Measurements from ENCODE around the gene SNX15.
A peak's percentile ranks its signal among the peaks of the same experiment; 100 is the strongest.

SNX15 gene

DNA sequence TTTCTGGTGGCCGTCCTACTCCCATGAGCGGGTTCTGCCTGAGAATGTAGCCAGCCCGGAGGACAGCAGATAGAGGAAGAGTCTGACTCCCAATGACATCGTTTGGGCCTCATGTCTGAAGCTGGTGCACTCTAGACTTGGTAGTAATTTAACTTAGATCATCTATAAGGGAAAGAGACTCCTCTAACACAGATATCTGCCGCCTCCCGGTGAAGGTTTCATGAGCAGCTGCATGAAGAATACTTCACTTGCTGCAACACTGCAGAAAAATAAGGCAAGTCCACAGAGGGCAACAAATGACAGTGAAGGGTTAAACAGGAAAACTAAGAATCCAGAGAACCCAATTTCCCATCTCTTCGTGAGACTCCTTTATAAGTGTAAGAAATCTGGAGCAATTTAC lies 19.2 kb upstream of the SNX15 start:
- TF ChIP-seq POLR2A (IDR thresholded peaks at IDR 0.05; ENCODE audit: low read length) (no peak), GATA1 (IDR thresholded peaks at IDR 0.05; ENCODE audit: low read depth, low read length) (no peak)
- DNase-seq: no peak

DNA sequence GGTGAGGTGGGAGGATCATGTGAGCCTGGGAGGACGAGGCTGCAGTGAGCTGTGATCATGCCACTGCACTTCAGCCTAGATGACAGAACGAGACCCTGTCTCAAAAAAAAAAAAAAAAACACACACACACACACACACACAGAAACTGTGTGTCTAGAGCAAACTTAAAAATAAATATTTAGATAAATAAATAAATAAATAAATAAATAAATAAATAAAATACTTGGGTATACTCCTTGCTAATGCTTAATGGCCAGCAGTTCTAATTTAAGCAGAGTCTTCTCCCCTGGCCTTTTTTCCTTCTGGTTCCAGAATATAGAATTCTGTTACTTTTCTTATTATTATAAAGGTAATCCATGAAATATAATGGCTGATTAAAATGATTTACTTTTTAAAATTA lies 18.4 kb upstream of the SNX15 start:
- no peak for DNase-seq

DNA sequence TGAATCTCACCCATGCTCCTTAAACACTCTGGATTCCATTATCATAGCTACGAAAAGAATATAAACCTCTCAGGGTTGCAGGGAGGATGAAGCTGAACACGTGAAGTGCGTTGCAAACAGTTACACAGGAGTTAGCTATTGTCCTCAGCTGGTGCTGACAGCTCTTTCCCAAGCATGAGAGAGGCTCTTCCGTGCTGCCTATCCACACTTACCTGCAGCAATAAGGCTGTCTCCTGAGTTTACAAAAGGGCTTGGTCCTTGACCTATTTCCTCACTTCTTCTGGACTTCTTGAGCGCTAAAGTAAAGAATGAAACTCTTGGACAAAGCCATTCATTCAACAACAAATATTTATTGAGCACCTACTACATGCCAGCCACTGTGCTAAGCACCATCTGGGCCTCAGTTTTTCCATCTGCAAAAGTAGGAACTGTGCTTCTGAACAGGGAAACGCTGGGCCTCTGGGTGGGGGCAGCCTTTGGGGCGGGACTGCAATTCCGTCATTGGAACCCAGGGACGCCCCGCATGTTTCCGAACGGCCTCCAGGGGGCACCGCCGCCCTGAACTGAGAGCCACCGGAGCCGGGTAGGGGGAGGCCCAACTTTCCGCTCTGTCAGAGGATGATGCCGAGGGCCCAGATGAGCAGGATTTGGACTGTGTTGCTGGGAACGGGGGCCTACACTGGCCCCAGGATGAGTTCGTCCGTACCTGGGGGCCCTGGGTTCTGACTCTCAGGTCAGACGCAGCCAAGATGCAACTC lies 13.9 kb upstream of the SNX15 start:
- DNase-seq: peak; percentile 93 to 96
- no peak for TF ChIP-seq GATA1 (IDR thresholded peaks at IDR 0.05; ENCODE audit: low read depth, low read length)
- TF ChIP-seq POLR2A (IDR thresholded peaks at IDR 0.05; ENCODE audit: low read length): peak; percentile 74

More for the DNA sequence above, 18.4 kb upstream of the SNX15 start:
- TF ChIP-seq POLR2A (IDR thresholded peaks at IDR 0.05; ENCODE audit: low read length) (no peak), GATA1 (IDR thresholded peaks at IDR 0.05; ENCODE audit: low read depth, low read length) (no peak)

DNA sequence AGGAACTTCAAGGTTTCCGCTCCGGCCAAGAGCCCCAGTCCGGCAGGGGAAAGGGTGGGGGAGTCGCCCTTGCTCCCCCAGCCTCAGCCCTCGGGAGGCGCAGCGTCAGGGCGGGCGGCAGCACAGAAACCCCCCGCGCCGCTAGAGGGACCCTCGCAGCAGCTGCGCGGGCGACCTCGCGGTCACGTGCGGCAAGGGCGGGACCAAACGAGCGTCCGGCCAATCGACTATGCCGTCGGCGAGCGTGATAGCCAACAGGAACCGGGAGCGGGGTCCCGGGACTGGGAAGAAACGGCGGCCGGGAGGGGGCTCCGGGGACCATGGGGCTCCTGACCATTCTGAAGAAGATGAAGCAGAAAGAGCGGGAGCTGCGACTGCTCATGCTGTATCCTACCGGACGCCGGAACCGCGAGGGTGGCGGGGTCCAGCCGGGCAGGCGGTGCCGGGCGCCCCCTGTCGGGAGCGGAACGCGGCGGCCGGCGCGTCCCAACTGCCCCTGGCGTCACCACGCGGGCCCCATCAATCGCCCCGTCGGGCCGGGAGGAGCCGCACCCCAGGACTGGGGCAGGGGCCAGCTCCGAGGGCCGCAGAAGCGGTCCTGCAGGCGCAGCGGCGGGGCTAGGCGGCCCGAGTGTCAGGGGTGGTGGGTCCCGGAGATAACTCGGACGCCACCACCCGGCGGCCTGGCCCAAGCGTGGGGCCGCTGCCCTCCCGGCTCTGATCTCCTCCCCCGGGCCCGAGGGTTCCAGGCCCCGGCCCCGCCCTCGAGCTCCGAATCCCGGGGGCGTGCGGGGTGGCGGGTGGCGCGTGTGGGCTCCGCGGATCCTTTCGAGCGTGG lies 13.1 kb upstream of the SNX15 start, which contains the start of gene ARL2:
ARL2 (plus strand) TSS at position 273 of the 838 bp plus-strand sequence; CDS start at position 321, 48 bp downstream.
- peak; percentile 93 to 95 for DNase-seq
- no peak for TF ChIP-seq GATA1 (IDR thresholded peaks at IDR 0.05; ENCODE audit: low read depth, low read length)
- peak; percentile 59 for TF ChIP-seq POLR2A (IDR thresholded peaks at IDR 0.05; ENCODE audit: low read length)

DNA sequence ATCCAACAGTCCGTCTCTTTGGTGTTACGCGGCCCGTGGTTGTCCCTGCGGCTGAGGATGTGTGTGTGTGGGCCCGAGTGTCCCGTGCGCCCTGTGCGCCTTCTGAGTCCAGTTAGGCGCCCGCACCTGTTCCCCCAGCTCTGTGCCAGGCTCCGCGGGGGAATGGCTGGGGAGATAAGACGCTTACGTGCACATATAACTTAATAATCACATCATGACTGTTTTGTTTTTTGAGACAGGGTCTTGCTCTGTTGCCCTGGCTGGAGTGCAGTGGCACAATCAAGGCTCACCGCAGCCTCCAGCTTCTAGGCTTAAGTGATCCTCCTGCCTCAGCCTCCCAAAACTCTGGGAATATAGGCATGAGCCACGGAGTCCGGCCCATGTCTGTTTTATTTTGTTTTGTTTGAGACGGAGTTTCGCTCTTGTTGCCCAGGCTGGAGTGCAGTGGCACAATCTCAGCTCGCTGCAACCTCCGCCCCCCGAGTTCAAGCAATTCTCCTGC lies 12.5 kb upstream of the SNX15 start:
- DNase-seq: peak; percentile 77 to 82
- no peak for TF ChIP-seq GATA1 (IDR thresholded peaks at IDR 0.05; ENCODE audit: low read depth, low read length)
- TF ChIP-seq POLR2A (IDR thresholded peaks at IDR 0.05; ENCODE audit: low read length): no peak

DNA sequence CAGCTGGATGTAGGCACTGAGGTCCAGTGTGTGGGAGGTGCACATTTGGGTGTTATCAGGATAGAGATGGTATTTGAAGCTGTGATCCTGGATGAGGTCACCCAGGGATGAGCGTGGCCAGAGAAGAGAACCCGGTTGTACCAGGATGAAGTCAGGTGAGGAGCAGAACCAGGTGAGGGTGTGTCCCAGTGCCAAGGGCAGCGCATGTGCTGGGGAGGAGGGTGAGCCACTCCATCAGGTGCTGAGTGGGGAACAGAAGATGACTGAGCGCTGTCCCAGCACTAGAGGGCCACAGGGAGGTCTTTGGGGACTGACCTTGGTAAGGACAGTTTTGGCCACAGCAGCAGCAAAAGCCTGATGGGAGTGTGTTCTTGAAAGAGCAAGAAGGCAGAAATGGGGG lies 10.5 kb upstream of the SNX15 start:
- TF ChIP-seq POLR2A (IDR thresholded peaks at IDR 0.05; ENCODE audit: low read length) (no peak), GATA1 (IDR thresholded peaks at IDR 0.05; ENCODE audit: low read depth, low read length) (no peak)
- no peak for DNase-seq

DNA sequence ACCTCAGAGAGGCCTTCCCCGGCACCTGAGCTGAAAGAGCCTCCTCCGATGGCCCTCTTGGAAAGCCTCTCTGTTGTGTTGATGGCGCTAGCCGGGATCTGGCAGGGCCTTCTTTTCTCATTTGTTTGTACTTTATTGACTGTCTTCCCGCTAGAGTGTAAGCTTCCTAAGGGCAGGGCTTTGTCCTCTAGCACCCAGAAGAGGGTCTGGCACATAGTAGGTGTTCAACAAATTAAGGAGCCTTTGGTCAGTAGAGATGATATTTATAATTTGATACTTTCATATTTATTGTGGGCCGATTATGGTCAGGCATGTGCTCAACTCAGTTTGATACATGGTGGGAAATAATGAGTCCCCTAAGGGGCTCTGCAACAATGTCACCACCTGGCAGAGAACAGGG lies 9.3 kb upstream of the SNX15 start:
- DNase-seq: no peak
- no peak for TF ChIP-seq POLR2A (IDR thresholded peaks at IDR 0.05; ENCODE audit: low read length)
- TF ChIP-seq GATA1 (IDR thresholded peaks at IDR 0.05; ENCODE audit: low read depth, low read length): no peak

DNA sequence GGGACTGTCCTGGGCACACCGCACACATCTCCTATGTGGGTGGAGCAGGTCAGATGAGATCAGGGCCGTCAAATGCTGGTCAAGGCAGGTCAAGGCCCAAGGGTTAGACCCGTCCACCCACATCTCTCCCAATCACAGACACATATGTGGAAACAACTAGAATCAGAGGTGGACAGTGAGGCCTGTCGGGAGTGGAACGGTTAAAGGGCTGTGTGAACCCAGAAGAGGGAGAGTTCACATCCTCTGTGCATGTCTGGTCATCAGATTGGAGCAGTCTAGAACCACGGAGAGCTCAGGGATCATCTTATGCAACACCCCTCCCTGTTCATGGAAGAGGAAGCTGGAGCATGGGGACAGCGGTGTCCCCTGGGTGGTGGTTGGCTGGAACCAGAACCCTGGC lies 7.4 kb upstream of the SNX15 start:
- DNase-seq: no peak
- TF ChIP-seq GATA1 (IDR thresholded peaks at IDR 0.05; ENCODE audit: low read depth, low read length) (no peak), POLR2A (IDR thresholded peaks at IDR 0.05; ENCODE audit: low read length) (no peak)

DNA sequence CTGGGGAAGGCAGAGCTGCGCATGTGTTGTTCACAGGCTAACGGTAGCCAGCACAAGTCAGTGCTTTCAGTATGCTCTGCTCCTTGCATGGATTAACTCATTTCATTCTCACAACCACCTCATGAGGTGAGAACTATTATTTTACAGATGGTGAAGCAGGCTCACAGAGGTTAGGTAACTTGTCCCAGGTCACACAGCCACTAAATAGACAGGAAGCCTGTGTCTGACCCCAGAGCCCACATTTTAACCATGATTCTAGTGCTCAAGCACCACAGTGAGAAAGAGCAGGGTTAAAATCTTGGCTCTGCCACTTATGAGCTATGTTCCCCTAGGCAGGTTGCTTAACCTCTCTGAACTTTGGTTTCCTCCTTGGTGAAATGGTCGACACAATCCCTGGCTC lies 6.2 kb upstream of the SNX15 start:
- DNase-seq: no peak
- TF ChIP-seq POLR2A (IDR thresholded peaks at IDR 0.05; ENCODE audit: low read length) (no peak), GATA1 (IDR thresholded peaks at IDR 0.05; ENCODE audit: low read depth, low read length) (no peak)

DNA sequence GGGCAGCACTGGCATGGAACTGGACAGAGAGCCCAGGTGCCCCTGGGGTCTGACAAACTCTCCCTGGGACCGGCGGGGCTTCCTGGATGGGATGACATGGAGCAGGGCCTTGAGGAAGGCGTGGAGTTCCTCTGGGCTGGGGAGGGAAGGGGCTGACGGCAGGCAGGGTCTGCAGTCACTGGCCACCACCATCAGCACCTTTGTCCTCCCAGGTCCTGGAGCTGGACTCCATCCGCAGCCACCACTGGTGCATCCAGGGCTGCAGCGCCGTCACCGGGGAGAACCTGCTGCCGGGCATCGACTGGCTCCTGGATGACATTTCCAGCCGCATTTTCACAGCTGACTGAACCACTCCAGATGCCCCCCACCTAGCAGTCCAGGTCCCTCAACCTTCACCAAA lies 5.7 kb upstream of the SNX15 start:
- TF ChIP-seq GATA1 (IDR thresholded peaks at IDR 0.05; ENCODE audit: low read depth, low read length) (no peak), POLR2A (IDR thresholded peaks at IDR 0.05; ENCODE audit: low read length) (no peak)
- DNase-seq: no peak

DNA sequence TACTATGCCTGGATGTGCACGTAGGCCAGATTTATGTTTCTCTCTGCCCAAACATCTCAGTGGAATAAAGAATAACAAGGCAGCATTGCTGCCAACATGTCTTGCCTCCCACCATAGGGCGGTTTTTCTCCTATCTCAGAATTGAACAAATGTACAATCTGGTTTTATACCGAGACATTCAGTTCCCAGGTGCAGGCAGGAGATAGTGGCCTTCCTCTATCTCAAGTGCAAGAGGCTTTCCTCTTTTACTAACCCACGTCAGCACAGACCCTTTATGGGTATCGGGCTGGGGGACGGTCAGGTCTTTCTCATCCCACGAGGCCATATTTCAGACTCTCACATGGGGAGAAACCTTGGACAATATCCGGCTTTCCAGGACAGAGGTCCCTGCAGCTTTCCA lies 3.7 kb upstream of the SNX15 start:
- peak; percentile 20 to 66 for DNase-seq

DNA sequence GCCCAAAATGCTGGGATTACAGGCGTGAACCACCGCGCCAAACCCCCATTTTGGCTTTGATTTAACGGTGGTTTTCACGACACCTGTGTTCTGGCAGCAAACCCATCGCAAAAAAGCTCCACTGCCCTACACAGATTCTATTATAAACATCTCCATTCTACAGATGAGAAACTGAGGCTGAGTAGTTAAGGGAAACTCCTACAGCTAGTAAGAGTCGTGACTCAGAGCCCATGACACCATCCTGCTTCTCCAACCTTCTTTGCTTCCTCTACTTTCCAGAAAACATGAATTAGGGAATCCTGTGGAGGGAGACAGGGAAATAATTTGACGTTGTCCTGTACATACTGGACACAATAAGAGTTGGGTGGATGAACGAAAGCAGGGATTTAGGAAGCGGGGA lies 429 bp upstream of the SNX15 start:
- TF ChIP-seq GATA1 (IDR thresholded peaks at IDR 0.05; ENCODE audit: low read depth, low read length) (no peak), POLR2A (IDR thresholded peaks at IDR 0.05; ENCODE audit: low read length) (no peak)
- no peak for DNase-seq

DNA sequence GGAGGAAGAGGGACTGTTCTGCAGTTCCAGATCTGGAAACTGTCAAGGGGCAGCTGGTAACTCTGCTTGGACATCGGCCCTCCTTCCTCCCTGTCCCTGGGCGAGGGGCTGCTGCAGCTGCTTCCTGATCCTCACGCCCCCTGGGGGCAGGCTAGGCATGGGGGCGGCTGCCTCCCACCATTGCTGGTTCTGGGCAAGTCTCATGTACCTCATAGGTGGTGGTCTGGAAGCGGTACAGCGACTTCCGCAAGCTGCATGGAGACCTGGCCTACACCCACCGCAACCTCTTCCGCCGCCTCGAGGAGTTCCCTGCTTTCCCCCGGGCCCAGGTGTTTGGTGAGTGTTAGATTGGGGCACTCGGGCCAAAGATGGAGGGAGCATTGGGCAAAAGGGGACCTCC lies 5.0 kb downstream of the SNX15 start:
- no peak for DNase-seq
- TF ChIP-seq POLR2A (IDR thresholded peaks at IDR 0.05; ENCODE audit: low read length) (no peak), GATA1 (IDR thresholded peaks at IDR 0.05; ENCODE audit: low read depth, low read length) (no peak)

DNA sequence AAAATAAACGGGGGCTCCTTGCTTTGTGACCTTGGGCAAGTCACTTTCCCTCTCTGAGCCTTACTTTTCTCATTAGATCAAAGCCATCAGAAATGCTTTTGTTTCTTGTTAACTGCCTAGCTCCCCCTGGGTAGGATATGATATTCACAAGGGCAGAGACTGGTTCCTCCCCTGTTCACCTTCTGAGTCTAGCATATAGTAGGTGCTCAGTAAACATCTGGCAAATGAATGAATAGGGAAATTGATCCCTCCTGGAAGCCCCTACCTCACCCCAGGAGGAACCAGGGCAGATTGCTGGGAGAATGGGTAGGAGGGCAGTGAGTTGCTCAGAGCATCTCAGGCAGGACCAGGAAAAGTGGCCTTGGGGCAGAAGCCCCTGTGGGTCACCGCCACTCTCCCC lies 7.2 kb downstream of the SNX15 start:
- DNase-seq: no peak
- TF ChIP-seq POLR2A (IDR thresholded peaks at IDR 0.05; ENCODE audit: low read length) (no peak), GATA1 (IDR thresholded peaks at IDR 0.05; ENCODE audit: low read depth, low read length) (no peak)
